GM21528 (cell line): ENCODE data around the gene MEIOB.
"Not testable (repeated sequence)": the region's sequence is repeated elsewhere in the genome, so short reads cannot be mapped to it uniquely, and the experiment has no call there.

Experiments
- ATAC-seq: cut with Tn5 transposase; IDR thresholded peaks from one replicate; pipeline ENCODE4 v1.9.1; 2021; ENCODE audit warnings: mild to moderate bottlenecking, moderate library complexity; ENCODE audit not compliant: unreplicated experiment, low FRiP score

Gene MEIOB, protein sequence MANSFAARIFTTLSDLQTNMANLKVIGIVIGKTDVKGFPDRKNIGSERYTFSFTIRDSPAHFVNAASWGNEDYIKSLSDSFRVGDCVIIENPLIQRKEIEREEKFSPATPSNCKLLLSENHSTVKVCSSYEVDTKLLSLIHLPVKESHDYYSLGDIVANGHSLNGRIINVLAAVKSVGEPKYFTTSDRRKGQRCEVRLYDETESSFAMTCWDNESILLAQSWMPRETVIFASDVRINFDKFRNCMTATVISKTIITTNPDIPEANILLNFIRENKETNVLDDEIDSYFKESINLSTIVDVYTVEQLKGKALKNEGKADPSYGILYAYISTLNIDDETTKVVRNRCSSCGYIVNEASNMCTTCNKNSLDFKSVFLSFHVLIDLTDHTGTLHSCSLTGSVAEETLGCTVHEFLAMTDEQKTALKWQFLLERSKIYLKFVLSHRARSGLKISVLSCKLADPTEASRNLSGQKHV

DNA sequence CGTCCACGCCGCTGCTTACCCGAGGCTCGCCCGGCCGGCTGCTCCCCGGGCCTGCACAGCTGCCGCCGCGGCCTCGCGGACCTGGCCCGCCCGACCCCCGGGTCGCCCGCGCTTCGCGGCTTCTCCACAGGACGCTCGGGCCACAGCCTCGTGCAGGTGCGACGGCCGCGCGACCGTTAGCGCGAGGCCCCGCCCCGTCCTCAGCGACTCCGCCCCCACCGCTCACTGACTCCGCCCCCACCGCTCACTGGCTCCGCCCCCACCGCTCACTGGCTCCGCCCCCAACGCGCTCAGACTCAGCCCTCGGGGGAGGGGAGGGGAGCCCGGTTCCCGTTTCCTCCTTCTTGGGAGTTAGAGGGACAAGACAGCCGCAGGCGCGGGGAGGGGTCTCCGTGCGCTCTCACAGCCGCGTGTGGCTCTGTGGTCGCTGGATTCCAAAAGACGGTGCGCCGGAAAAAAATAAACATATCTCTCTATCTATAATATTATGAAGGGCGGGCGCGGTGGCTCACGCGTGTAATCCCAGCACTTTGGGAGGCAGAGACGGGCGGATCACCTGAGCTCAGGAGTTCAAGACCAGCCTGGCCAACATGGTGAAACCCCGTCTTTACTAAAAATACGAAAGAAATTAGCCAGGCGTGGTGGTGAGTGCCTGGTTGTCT is at the start of gene MEIOB:
Gene MEIOB, minus strand, starts transcription at position 191 of the 662 bp plus-strand sequence. CDS start 3,989 bp downstream, outside the sequence.
- no peak for ATAC-seq

DNA sequence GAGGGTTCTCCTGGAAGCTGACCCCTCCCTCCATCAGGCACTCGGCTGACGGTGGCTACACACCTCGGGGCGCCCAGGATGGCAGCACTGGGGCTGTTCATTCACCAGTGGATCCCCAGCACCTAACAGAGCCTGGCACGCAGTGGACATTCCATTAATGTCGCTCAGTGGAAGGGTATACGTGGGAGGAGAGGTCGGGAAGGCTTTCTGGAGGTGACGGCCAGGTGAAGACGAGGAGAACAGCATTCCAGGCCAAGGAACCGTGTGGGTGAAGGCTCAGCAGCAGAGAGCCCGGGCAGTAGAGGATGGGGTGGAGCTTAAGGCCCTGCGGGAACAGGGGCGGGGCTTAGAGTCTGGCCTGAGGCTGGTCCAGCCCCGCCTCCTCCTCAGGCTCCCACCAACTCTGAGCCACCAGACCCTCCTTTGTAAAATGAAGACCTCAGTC is 48.8 kb upstream of the MEIOB start:
- ATAC-seq, result no peak

DNA sequence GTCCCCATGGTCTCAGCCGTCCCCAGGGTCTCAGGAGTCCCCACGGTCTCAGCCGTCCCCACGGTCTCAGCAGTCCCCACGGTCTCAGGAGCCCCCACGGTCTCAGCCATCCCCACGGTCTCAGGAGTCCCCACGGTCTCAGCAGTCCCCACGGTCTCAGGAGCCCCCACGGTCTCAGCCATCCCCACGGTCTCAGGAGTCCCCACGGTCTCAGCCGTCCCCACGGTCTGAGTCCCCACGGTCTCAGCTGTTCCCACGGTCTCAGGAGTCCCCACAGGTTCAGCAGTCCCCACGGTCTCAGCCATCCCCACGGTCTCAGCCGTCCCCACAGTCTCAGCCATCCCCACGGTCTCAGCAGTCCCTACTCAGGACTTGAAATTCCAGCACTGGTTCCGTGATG is 48.2 kb upstream of the MEIOB start:
- ATAC-seq, result not testable (repeated sequence)

DNA sequence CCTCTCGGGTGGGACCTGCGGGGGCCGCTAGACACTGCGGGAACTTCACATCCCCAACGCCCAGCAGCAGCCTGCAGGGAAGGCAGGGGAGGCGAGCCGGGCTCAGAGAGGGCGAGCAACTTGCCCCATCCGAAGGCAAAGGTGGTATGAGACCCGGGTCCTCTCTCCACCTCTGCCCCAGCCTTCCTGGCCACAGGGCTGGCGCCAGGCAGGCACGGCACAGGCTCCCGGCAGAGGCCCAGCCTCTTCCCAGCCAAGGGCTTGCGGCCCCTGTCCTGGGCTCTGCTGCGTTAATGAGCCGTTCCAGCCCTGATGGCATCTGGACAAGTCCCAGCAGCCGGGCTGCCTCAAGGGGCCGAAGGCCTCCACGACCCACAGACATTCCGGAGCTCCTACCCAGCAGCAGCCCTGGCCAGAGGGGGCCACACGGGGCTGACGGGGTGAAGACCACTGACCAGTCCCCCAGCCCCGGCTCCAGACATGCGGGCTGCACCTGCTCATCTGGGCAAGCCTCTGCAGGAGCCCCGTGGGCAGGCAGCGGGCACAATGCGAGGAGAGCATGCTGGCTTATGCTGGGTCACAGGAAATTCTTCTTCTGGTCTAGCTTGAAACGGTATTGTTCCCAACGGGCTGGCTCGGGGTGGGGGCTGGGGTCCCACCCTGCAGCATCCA is 47.5 kb upstream of the MEIOB start:
- ATAC-seq, result no peak

DNA sequence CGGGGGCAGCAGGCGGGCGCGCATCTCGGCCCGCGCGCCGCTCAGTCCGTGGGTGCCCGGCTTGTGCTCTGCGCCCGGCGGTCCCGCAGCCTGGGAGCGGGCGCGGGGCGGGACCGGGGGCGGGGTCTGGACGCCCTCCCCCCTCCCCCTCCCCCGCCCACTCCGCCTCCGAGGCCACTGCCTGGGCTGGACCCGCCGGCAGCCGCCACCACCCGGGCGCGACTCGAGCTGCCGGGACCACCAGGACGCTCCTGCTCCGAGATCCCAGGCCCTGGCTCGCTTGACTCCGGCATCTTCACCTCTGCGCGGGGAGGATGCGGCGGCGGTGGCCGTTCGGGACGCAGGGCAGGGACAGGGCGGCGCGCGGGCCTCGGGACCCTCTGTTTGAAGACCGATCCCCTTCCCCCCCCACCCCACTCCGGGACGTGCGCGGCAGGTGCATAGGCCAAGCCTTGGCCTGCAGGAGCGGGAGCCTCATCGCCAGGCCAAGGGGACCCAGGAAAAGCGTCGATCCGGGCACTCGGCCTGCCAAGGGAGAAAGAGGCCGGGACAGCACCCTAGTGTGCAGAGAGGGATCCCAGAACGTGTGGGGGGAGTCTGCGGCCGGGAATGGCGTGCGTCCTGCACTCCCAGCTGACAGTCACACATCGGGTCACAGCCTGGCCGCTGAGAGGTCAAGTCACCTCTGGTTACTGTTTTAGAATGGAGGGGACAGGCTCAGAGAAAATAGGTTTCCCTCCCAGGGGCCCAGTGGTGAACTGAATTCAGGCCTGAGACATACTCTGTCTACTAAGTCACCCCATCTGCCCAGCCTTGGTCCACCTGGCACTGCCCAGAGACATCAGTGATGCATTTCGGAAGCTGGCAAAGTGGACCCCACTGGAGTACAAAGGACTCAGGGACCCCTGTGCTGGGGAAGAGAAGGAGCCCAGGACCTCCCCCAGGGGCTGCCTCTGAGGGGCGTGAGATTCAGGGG is 46.7 kb upstream of the MEIOB start, which contains the start of gene HS3ST6:
Gene HS3ST6, minus strand, starts transcription at position 65 of the 976 bp plus-strand sequence. CDS start 92 bp downstream, outside the sequence.
- no peak for ATAC-seq

DNA sequence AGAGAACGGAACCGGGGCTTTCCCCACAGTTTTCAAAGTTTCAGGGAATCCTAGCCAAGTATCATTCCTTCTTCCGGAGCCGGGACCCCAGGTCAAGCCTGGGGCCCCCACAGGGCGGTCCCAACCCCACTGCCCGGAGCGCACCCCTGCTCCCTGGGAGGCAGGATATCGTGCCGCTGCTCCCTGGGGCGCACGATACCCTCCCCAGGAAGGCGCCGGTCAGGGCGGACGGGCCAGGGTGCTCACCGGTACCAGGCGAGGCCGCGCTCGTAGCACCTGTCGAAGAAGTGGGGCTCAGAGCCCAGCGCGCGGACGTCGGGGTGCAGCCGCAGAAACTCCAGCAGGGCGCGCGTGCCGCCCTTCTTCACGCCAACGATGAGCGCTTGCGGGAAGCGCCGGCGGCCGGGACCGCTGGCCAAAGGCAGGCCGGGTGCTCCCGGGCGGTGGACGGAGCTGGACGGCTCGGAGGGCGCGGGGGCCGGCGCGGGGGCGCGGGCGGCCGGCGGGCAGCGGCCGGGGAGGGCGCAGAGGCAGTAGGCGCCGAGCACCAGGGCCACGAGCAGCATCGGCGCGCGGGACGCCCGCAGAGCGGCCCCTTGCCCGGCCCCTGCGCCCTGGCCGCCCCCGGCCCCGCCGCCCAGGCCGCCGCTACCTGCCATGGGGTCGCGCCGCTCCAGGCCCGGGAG is 45.8 kb upstream of the MEIOB start:
- ATAC-seq, result no peak

DNA sequence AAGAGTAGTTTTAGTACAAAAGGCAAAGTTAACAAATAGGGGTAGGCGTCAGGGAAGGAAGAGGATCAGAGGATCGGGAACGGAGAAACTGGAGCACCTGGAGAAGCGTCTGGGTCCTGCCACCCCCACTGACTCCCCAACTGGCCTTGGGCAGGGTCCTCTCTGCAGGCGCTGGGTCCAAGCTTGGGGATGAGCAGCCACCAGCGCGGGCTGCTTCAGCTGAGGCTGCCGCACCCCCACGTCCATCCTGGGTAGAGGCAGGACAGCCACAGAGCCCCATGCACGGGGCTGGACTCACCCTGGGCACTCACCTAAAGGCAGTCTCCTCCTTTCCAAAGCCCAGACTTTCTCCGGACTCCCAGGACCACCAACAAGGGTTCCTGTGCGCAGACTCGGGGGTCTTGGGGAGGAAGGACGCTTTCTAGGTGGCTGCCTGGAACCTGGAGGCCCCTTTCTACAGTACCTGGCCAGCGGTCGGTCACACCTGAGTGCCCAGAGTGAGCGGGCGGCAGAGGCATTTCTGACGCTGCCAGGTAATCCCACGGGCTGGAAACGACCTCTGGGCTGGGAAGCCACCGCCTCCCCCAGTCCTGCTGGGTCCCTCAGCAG is 45.2 kb upstream of the MEIOB start:
- no peak for ATAC-seq

DNA sequence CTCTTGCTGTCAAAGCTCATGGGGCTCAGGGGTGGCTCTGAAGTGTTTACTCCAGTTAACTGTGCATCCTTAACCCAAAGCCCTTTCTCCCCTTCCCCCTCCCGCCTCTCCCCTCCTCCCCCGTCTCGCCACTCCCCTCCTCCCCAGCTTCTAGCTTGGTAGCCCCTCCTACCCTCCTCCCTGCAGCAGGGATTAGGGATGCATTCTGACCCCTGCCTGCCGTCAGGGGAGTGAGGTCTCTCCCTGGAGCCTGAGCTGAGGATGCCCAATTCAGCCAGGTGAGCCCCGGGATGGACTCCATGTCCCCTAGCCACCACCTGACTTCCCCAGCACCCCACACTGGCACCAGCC is 44.7 kb upstream of the MEIOB start:
- no peak for ATAC-seq

DNA sequence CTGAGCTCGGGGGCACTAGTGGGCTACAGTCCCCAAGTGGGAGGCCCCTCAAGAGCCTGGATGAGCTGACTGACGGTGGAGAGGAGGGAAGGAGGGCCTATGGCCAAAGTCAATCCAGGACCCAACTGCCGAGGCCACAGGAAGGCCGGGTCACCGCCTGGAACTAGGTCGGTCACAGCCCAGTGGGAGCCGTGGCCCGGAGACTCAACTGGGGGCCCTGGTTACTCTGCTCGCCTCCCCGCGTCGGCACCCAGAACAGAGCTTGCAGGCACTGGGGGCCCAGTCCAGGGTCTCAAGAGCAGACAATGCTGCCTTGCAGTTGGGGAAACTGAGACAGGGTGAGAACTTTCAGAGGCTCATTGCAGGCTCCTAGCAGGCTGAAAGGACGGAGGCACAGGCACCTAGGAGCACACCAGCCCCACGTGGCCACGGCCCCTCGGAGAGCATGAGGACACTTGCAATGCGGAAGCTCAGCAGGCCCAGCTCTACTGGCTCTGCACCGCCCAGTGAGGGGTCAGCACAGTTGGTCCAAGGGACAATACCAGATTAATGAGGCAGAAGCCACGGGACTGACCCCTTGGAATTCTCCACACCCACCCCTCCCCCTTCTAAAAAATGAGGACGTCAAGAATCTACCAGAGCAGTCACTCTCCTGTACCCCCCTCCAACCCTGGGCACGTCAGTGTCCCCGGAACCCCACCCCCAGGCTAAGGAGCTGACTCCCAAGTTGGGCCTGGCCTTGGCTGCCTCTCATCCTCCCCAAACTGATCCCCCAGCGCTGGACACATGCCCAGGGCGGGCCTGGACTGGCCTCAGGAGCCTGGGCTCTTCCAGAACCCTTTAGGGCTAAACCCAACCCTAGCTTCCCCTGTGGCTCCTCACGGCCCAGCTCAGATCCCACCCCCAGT is 44.0 kb upstream of the MEIOB start:
- no peak for ATAC-seq

DNA sequence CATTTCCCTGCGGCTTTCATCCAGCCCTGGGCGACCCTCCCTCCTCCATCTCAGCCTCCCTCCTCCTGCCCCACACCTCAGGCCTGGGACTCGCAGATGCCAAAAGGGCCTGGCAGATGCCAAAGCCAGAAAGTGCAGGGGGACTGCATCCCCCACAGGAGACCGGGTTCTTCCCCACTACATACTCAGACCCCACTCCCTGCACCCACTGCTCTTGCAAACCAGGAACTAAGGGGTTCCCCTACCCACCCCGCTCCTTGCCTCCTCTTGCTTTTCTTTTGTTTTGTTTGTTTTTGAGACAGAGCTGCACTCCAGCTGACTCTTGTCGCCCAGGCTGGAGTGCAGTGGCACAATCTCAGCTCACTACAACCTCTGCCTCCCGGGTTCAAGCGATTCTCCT is 43.0 kb upstream of the MEIOB start:
- ATAC-seq, result no peak

DNA sequence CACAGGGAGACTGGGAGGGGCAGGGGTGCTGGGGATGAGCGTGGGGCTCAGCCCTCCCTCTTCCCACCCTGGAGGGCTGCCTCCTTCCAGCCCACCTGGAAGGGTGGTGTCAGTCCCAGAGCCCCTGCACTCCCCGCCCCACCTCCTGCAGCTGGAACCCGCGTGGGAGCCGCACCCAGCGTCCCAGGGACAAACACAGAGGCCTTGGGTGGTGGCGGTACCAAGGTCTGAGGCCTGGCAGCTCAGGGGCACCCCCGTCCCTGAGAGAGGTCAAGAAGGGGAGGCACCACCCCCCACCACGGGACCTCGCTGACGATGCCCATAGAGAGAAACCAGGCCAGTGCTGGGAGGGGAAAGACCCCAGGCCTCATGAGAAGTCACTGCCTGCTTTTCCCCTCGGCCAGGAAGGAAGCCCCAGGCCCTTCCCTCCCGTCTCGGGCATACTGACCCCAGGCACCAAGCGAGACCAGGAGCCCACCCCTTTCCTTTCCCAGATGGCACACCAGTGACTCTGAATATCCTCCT is 42.2 kb upstream of the MEIOB start:
- ATAC-seq, result no peak

DNA sequence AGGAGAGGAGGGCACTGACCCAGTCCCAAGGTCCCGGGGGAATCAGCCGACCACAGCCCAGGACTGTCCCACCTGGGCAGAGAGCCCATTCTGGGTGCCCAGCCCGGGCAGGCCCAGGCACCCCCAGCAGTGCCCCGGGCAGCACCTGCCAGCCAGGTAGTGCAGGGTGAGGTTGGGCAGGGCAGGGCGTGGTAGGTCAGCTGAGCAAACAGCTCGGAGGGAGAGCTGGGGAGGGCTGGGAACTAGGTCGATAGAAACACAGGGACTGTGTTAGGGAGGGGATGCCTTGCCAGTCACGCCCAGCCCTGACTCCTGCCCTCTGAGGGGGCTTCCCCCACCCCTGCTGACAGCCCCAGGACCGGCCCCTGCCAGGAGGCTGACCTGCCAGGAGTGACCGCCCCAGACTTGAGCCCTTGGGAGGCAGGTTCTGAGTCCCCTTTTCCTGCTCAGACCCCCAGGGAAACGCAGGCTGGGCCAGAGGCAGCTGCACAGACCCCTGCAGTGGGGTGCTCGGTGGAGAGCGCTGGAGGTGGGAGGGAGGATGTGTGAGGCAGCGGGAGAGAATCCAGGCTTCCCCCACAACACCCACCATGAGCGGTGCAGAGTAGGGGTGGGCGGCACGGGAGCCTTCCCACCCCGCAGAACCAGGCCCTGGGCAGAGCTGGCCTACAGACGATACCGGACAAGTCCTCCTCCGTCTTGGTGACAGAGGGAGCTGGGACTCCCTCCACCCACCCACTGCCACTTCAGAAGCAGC is 41.5 kb upstream of the MEIOB start:
- no peak for ATAC-seq

DNA sequence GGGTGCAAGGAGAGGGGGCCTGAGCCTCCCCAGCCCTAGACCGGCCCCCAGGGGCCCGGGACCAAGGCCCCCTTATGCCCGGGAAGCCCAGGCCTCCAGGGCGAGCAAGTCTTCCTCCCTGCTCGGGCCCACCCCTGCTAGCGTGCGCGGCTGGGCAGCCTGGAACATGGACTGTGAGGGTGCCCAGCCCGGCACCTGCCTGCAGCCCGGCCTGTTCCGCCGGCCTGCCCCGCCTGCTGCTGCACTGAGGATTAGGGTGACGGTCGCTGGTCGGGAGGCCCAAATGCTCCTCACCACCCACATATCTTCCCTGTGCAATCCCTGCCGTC is 40.2 kb upstream of the MEIOB start:
- ATAC-seq, result no peak

DNA sequence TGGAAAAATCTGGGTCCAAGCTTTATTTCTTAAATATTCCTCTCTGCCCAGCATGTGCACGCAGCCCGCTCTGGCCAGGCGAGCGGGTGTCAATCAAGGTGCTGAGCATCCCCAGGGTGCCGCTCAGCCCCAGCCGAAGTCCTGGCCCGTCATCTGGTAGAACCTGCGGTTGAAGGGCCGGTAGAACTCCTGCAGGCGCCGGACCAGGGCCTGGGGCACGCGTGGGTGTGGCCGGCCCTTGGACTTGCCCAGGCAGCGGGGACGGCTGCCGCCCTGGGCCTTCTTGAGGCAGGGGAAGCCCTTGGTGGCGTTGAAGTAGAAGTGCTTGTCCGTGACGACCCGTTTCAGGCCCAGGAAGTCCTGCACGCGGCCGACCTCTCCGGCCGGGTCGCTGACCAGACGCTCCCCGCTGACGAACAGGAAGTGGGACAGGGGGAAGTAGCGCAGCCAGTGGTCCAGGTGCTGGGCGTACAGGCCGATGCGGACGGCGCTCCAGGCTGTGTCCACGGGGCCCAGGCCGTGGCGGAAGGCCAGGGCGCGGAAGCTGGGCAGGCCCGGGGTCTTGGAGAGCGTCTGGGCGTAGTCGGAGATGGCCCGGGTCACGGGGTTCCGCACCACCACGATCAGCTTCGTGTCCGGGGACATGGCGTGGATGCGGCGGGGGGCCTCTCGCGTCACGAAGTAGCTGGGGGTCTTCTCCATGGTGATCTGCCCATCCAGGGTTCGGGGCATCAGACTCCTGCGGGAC is 39.7 kb upstream of the MEIOB start:
- no peak for ATAC-seq

DNA sequence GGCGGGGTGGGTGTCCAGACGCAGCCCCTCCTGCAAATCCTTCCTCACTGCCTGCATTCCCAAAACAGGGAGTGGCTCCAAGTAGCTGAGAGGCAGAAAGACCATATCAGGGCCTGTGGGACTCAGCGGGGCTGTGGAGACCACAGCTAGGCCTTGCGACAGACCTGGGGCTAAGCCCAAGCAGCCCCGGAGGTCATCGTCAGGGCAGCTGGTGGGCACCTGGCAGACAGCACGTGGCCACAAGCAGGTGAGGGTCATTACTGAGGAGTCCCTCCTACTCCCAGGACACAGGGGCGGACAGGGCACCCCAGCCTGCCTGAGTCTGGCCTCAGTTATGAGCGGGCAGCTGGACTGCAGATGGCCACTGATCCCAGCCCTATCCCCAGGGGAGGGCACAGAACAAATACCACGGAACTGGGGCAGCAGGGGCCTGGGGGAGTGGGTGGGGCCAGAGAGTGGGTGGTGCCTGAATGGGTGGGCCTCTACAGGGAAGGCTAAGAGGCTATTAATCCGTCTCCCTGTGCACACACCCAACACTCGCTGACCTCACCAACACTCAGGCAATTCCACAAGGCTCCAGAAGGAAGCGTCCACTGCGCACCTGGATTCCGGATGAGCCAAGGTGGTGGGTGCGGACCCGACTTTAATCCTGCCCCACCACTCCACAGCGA is 37.7 kb upstream of the MEIOB start:
- no peak for ATAC-seq

DNA sequence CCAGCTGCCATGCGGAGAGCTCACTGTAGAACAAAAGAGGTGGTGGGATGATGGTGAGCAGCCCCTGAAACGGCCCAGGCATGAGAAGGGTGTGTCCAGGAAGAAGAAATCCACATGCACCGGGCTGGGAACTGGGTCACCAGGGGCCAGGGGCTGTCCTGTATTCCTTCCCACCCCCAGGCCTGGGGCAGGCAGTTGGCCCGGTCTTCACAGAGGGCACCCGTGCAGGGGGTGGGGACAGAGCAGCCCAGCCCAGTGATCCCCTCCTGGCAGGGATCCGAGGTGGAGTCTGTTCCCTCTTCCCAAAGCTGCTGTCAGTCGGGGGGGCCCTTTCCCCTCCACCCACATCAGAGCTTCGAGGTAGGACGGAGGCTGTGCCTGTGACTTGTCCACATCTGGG is 37.0 kb upstream of the MEIOB start:
- no peak for ATAC-seq
